ENCODE results near the gene TMEM74B.

- TF ChIP-seq RAD21 (IDR thresholded peaks at IDR 0.05; ENCODE audit: low read depth), result no peak
- TF ChIP-seq FOXM1 (IDR thresholded peaks at IDR 0.05; ENCODE audit: borderline replicate concordance, low read depth), result no peak
- TF ChIP-seq MAX (IDR thresholded peaks at IDR 0.05), result no peak
- TF ChIP-seq ZBTB7A (IDR thresholded peaks at IDR 0.05; ENCODE audit: low read depth), result no peak
- no peak for TF ChIP-seq REST (IDR thresholded peaks at IDR 0.05; ENCODE audit: low read depth)
- no peak for TF ChIP-seq TAF1 (IDR thresholded peaks at IDR 0.05; ENCODE audit: low read depth)
- TF ChIP-seq TEAD4 (IDR thresholded peaks at IDR 0.05), result no peak
- no peak for TF ChIP-seq USF1 (IDR thresholded peaks at IDR 0.05)
- no peak for TF ChIP-seq EGR1 (IDR thresholded peaks at IDR 0.05)
- no peak for TF ChIP-seq NFIC (IDR thresholded peaks at IDR 0.05)
- no peak for TF ChIP-seq YY1 (IDR thresholded peaks at IDR 0.05; ENCODE audit: low read depth)
Measured at GRCh38 chr20:1155342-1155741, 29.4 kb downstream of the TMEM74B start.

All from Ishikawa (cell line).